ENCODE results near the gene CPVL. TPM values are rescaled to one million over a fixed set of nuclear protein-coding genes. Genes with fewer than 3 reads are reported as not detected.

CPVL gene
- total RNA-seq, 1 experiment from 2014 or later = 26.9 TPM

- DNase-seq = no peak
- no peaks in the 10 kb centered on the region for H3K79me1 ChIP-seq (ENCODE audit: insufficient read depth, low read depth, low read length, poor library complexity, severe bottlenecking)
- Mint-ChIP-seq H3K27ac (no peak overlapping the region), H3K36me3 (ENCODE audit: insufficient read depth in 1 of 3, low read depth in 3 of 3) (peaks cover 0 to 4% (median 0%) of the 10 kb centered on the region in 3 experiments; a peak in 1 of 7 replicates), H3K4me1 (peaks cover 9 to 14% of the 10 kb centered on the region in 2 experiments), H3K27me3 (ENCODE audit: low read depth) (peaks cover 19% of the 10 kb centered on the region), H3K4me3 (no peak overlapping the region), H3K9me3 (peaks cover 4% of the 10 kb centered on the region in 2 experiments; a peak in 4 of 5 replicates)
- no CpG with 5 or more reads among the region's 7 CpGs for WGBS (ENCODE audit: extremely low coverage, insufficient read length, low lambda C conversion rate)
- H3K9ac ChIP-seq (ENCODE audit: extremely low read depth, insufficient read length, low read length) = no peak overlapping the region
- no peak overlapping the region for H3K14ac ChIP-seq (ENCODE audit: insufficient read depth, low read length)
- no peak overlapping the region for H2BK12ac ChIP-seq (ENCODE audit: insufficient read length, low read depth, low read length)
- H2BK15ac ChIP-seq (ENCODE audit: low read depth, low read length) = no peak overlapping the region
- H3K56ac ChIP-seq (ENCODE audit: insufficient read length, low read depth, low read length) = no peak overlapping the region
- TF ChIP-seq CTCF (conservative IDR thresholded peaks at IDR 0.05) = no peak
- no peak overlapping the region for H4K91ac ChIP-seq (ENCODE audit: insufficient read length, low read depth, low read length)
- no peaks in the 10 kb centered on the region for H3K4me1 ChIP-seq (ENCODE audit: insufficient read depth, low read length)
- no peaks in the 10 kb centered on the region; the same call in 1 of the 2 replicates for H3K79me2 ChIP-seq (ENCODE audit: insufficient read depth, low read length)
- no peaks in the 10 kb centered on the region for H3K27me3 ChIP-seq (ENCODE audit: insufficient read depth, low read length)
- H3K9me3 ChIP-seq (ENCODE audit: control insufficient read depth, low read depth, low read length) = no peaks in the 10 kb centered on the region
- H3K4me2 ChIP-seq (ENCODE audit: insufficient read depth, insufficient read length, low read length) = no peak overlapping the region
- no peak overlapping the region for H3K23ac ChIP-seq (ENCODE audit: insufficient read length, low read depth, low read length)
- no peak overlapping the region for H3K27ac ChIP-seq (ENCODE audit: insufficient read length, low read depth, low read length)
- H3K18ac ChIP-seq (ENCODE audit: insufficient read length, low read depth, low read length) = no peak overlapping the region
- no peak overlapping the region for H2AK5ac ChIP-seq (ENCODE audit: insufficient read length, low read length)
- H3K23me2 ChIP-seq (ENCODE audit: insufficient read length, low read depth, low read length, poor library complexity, severe bottlenecking) = peaks cover 4% of the 10 kb centered on the region
- no peaks in the 10 kb centered on the region for H4K20me1 ChIP-seq (ENCODE audit: control insufficient read depth, insufficient read depth, insufficient read length)
- no peak overlapping the region for H2BK5ac ChIP-seq (ENCODE audit: insufficient read length, low read length)
- H4K5ac ChIP-seq (ENCODE audit: insufficient read length, low read depth, low read length) = no peak overlapping the region
- no peak overlapping the region for H3K4ac ChIP-seq (ENCODE audit: low read depth, low read length)
- no peak overlapping the region for H2BK120ac ChIP-seq (ENCODE audit: low read depth, low read length, poor library complexity, severe bottlenecking)
- no peak overlapping the region for H4K8ac ChIP-seq (replicated peaks; ENCODE audit: insufficient read length, low read depth, low read length)
- H3T11ph ChIP-seq (ENCODE audit: low read length) = no peak overlapping the region
- H2AFZ ChIP-seq (ENCODE audit: low read length) = no peak overlapping the region
- H2BK20ac ChIP-seq (ENCODE audit: low read depth, low read length, poor library complexity, severe bottlenecking) = no peak overlapping the region
These were observed 5.4 kb downstream of the CPVL start for GRCh38 chr7:29140873-29141468.

Data from H9 (cell line).